ENCODE results near the gene FBXO47. TPM values are rescaled to one million over a fixed set of nuclear protein-coding genes. Genes with fewer than 3 reads are reported as not detected.

FBXO47 gene
- total RNA-seq, 1 donor from 2014 or later, result not detected

DNA sequence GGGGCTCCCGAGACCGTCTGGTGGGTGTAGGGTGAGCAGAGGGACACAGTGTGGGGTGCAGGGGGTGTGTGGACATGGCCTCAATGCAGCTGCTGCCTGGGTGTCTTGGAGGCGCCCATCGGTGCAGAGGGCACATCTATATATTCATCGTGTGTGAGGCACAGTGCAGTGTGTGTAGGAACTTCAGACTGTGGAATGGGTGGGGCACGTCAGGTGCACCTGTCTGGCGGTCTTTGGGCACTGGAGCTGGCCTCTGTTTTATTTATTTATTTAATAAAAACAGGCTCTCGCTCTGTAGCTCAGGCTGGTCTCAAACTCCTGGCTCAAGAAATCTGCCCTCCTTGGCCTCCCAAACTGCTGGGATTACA is 80.6 kb downstream of the FBXO47 start:
- ChIA-PET CTCF (no interaction called here), POLR2A (interaction anchor here (2.0 to 5.2 kb wide), 2 partner anchors 12 to 17 kb away, joined by 7 to 60 read pairs; partner anchors contain the start of gene LASP1)
- no peak overlapping the region for H3K27ac Mint-ChIP-seq
- H3K4me3 Mint-ChIP-seq, result no peak overlapping the region
- H3K4me1 Mint-ChIP-seq, result peaks cover 51% of the 10 kb centered on the region
- H3K9me3 Mint-ChIP-seq, result no peaks in the 10 kb centered on the region
- TF ChIP-seq CTCF (IDR thresholded peaks at IDR 0.05), result no peak
- no peaks in the 10 kb centered on the region for H3K27me3 Mint-ChIP-seq
- DNase-seq, result no peak
- ATAC-seq (ENCODE audit: low read depth), result no peak
- intact Hi-C loops (cut with micrococcal nuclease), result no loop called here
- peaks cover 78% of the 10 kb centered on the region for H3K36me3 Mint-ChIP-seq (ENCODE audit: low read depth)

Other genes starting within 250 kb of the FBXO47 start
- 11.2 and 12.1 TPM in 2 replicates for gene CISD3, start 237.1 kb downstream of the FBXO47 start, total RNA-seq
- gene PCGF2, start 219.1 kb downstream of the FBXO47 start, total RNA-seq, result not detected in 2 replicates
- 234 and 250 TPM in 2 replicates for gene PSMB3, start 214.7 kb downstream of the FBXO47 start, total RNA-seq
- 32.1 and 33.0 TPM in 2 replicates for gene PIP4K2B, start 167.8 kb downstream of the FBXO47 start, total RNA-seq
- gene CWC25, start 142.1 kb downstream of the FBXO47 start, total RNA-seq, result 35.6 and 38.3 TPM in 2 replicates
- gene RPL23, start 113.7 kb downstream of the FBXO47 start, total RNA-seq, result 2,652 and 3,293 TPM in 2 replicates
- 117 and 127 TPM in 2 replicates for gene LASP1, start 97.3 kb downstream of the FBXO47 start, total RNA-seq
- gene PLXDC1, start 184.2 kb upstream of the FBXO47 start, total RNA-seq, result not detected in 2 replicates
- not detected in 2 replicates for gene ARL5C, start 198.8 kb upstream of the FBXO47 start, total RNA-seq
- gene CACNB1, start 230.3 kb upstream of the FBXO47 start, total RNA-seq, result 4.5 and 5.7 TPM in 2 replicates
- gene RPL19, start 232.9 kb upstream of the FBXO47 start, total RNA-seq, result 3,324 and 3,891 TPM in 2 replicates